Lower leg skin (tissue), 3 donors: ENCODE data around the gene ST7.

Source experiments
- CTCF ChIP-seq, 3 donors: fragments of 450-650 bp; IDR thresholded peaks; one replicate each; pipeline ENCODE4 v1.5.1; 2016; ENCODE audit warnings: antibody characterized with exemption in 3 of 3, mild to moderate bottlenecking in 3 of 3, moderate library complexity in 2 of 3
- POLR2A ChIP-seq, 2 donors: fragments of 450-650 bp; IDR thresholded peaks; one replicate each; pipeline ENCODE4 v1.6.1; 2016 to 2017; ENCODE audit warnings: antibody characterized with exemption in 2 of 2, mild to moderate bottlenecking in 1 of 2, moderate library complexity in 1 of 2

- no peak for TF ChIP-seq POLR2A (IDR thresholded peaks at IDR 0.05)
- no peak for TF ChIP-seq CTCF (IDR thresholded peaks at IDR 0.05)
These were observed 204.2 kb downstream of the ST7 start for GRCh38 chr7:117157241-117158209.
